GM23338 (cell line): ENCODE data around the gene ADGRV1. TPM values are rescaled to one million over a fixed set of nuclear protein-coding genes. Genes with fewer than 3 reads are reported as not detected.

ENCODE experiments used
- ATAC-seq: fragments of 200-7000 bp; cut with Tn5 transposase; 3 replicates; pipeline ENCODE4 v1.9.1; 2020
- DNase-seq: peaks from one replicate; pipeline ENCODE4 v3.0.0-alpha.2; 2015; ENCODE audit warnings: low spot score
- H2AFZ ChIP-seq: fragments of 200-600 bp; sonication (generic); 2 replicates; pipeline ENCODE4 v1.8.0; 2016; ENCODE audit warnings: antibody characterized with exemption, mild to moderate bottlenecking, moderate library complexity
- H3F3A ChIP-seq: fragments of 200-600 bp; sonication (generic); replicated peaks from 2 replicates; pipeline ENCODE4 v1.8.0; 2017; ENCODE audit warnings: antibody characterized with exemption, mixed run types, low read depth
- H3K27ac ChIP-seq: fragments of 200-600 bp; sonication (generic); 2 replicates; pipeline ENCODE4 v1.6.1; 2016; ENCODE audit warnings: low read depth
- H3K27me3 ChIP-seq: fragments of 200-600 bp; sonication (generic); 2 replicates; pipeline ENCODE4 v1.8.0; 2016; ENCODE audit warnings: mild to moderate bottlenecking, mixed run types, moderate library complexity; ENCODE audit not compliant: insufficient read depth
- H3K36me3 ChIP-seq: fragments of 200-600 bp; sonication (generic); 2 replicates; pipeline ENCODE4 v1.8.0; 2016; ENCODE audit warnings: mild to moderate bottlenecking; ENCODE audit not compliant: insufficient read depth
- H3K4me1 ChIP-seq: fragments of 200-600 bp; sonication (generic); 2 replicates; pipeline ENCODE4 v1.8.0; 2016; ENCODE audit warnings: mild to moderate bottlenecking, moderate library complexity; ENCODE audit not compliant: insufficient read depth
- H3K4me2 ChIP-seq: fragments of 200-600 bp; sonication (generic); 2 replicates; pipeline ENCODE4 v1.7.1; 2017; ENCODE audit warnings: mixed run types
- H3K4me3 ChIP-seq: fragments of 200-600 bp; sonication (generic); 2 replicates; pipeline ENCODE4 v1.6.1; 2016; ENCODE audit warnings: mixed run types
- H3K79me2 ChIP-seq: fragments of 200-600 bp; sonication (generic); replicated peaks from 2 replicates; pipeline ENCODE4 v1.8.0; 2017; ENCODE audit warnings: mild to moderate bottlenecking; ENCODE audit not compliant: insufficient read depth
- H3K9me2 ChIP-seq: fragments of 200-600 bp; sonication (generic); 2 replicates; pipeline ENCODE4 v1.8.0; 2017; ENCODE audit not compliant: insufficient read depth
- H4K20me1 ChIP-seq: fragments of 200-600 bp; sonication (generic); replicated peaks from 2 replicates; pipeline ENCODE4 v1.8.0; 2017; ENCODE audit warnings: mild to moderate bottlenecking; ENCODE audit not compliant: insufficient read depth
- H3K27ac Mint-ChIP-seq: 2 replicates; pipeline ENCODE4 v1.8.0; 2020; ENCODE audit warnings: inconsistent platforms, mild to moderate bottlenecking, moderate library complexity, mixed read lengths
- H3K27me3 Mint-ChIP-seq: 3 replicates; pipeline ENCODE4 v1.8.0; 2022; ENCODE audit warnings: low read depth, mild to moderate bottlenecking, moderate library complexity, mixed read lengths, inconsistent platforms; ENCODE audit not compliant: insufficient read depth, poor library complexity
- H3K36me3 Mint-ChIP-seq: 3 replicates; pipeline ENCODE4 v1.8.0; 2021; ENCODE audit warnings: low read depth, mild to moderate bottlenecking, inconsistent platforms, moderate library complexity, mixed read lengths
- H3K4me1 Mint-ChIP-seq: 3 replicates; pipeline ENCODE4 v1.8.0; 2020; ENCODE audit warnings: mild to moderate bottlenecking, inconsistent platforms, mixed read lengths
- H3K4me3 Mint-ChIP-seq: 3 replicates; pipeline ENCODE4 v1.8.0; 2021; ENCODE audit warnings: moderate library complexity, mild to moderate bottlenecking, inconsistent platforms, mixed read lengths
- H3K9me3 Mint-ChIP-seq: 3 replicates; pipeline ENCODE4 v1.8.0; 2020; ENCODE audit warnings: moderate library complexity, mild to moderate bottlenecking, inconsistent platforms, mixed read lengths
- CREB1 ChIP-seq: fragments of 250-450 bp; sonication (Bioruptor Pico); IDR thresholded peaks from 2 replicates; pipeline ENCODE4 v1.5.0; 2020; ENCODE audit warnings: low read depth, mild to moderate bottlenecking, moderate library complexity
- CTCF ChIP-seq, 2 experiments: fragments of 200-600 bp in 1 of 2; sonication (generic) in 1 of 2; conservative IDR thresholded peaks; 2 replicates each; pipeline versions ENCODE4 v1.5.1 to v1.6.1; 2016 to 2017; ENCODE audit warnings: antibody characterized with exemption in 2 of 2, low read depth in 2 of 2, mild to moderate bottlenecking in 2 of 2, moderate library complexity in 1 of 2
- ETS1 ChIP-seq: IDR thresholded peaks from 2 replicates; pipeline ENCODE4 v1.6.1; 2016; ENCODE audit warnings: antibody characterized with exemption
- EZH2 ChIP-seq: fragments of 200-600 bp; sonication (generic); IDR thresholded peaks from one replicate; pipeline ENCODE4 v1.8.0; 2017; ENCODE audit warnings: antibody characterized with exemption, mild to moderate bottlenecking, low read depth; ENCODE audit not compliant: unreplicated experiment
- EZH2phosphoT487 ChIP-seq: fragments of 200-600 bp; sonication (generic); IDR thresholded peaks from one replicate; pipeline ENCODE4 v1.8.1; 2018; ENCODE audit warnings: antibody characterized with exemption; ENCODE audit not compliant: unreplicated experiment
- JUNB ChIP-seq: IDR thresholded peaks from one replicate; pipeline ENCODE4 v1.6.1; 2016; ENCODE audit warnings: antibody characterized with exemption; ENCODE audit not compliant: unreplicated experiment
- NANOG ChIP-seq: IDR thresholded peaks from 2 replicates; pipeline ENCODE4 v1.6.1; 2016; ENCODE audit warnings: antibody characterized with exemption, borderline replicate concordance
- POLR2AphosphoS5 ChIP-seq: IDR thresholded peaks from 2 replicates; pipeline ENCODE4 v1.6.1; 2016; ENCODE audit warnings: antibody characterized with exemption, low read depth
- REST ChIP-seq: IDR thresholded peaks from one replicate; pipeline ENCODE4 v1.6.1; 2018; ENCODE audit warnings: antibody characterized with exemption; ENCODE audit not compliant: unreplicated experiment
- STAT1 ChIP-seq: IDR thresholded peaks from one replicate; pipeline ENCODE4 v1.6.1; 2016; ENCODE audit warnings: antibody characterized with exemption; ENCODE audit not compliant: unreplicated experiment
- ZNF114 ChIP-seq: fragments of 250-450 bp; sonication (Bioruptor Pico); IDR thresholded peaks from 2 replicates; pipeline ENCODE4 v1.5.0; 2020; ENCODE audit warnings: mild to moderate bottlenecking, moderate library complexity
- ZNF331 ChIP-seq: fragments of 250-450 bp; sonication (Bioruptor Pico); IDR thresholded peaks from 2 replicates; pipeline ENCODE4 v1.5.0; 2020; ENCODE audit warnings: low read depth, mild to moderate bottlenecking, moderate library complexity
- ZNF462 ChIP-seq: fragments of 250-450 bp; sonication (Bioruptor Pico); IDR thresholded peaks from 2 replicates; pipeline ENCODE4 v1.5.0; 2020; ENCODE audit warnings: mild to moderate bottlenecking, moderate library complexity
- polyA plus RNA-seq: library from polyadenylated mRNA; unstranded; fragments of >200 nt; fragmentation: Nextera tagmentation; extraction: Ambion mirVana; gene quantifications from 2 replicates; pipeline ENCODE4 v1.2.1, GENCODE V29; 2016
- total RNA-seq: library from RNA; depleted of rRNA; stranded (reverse); fragments of >200 nt; shearing (Covaris generic); gene quantifications from 2 replicates; pipeline ENCODE4 v1.2.3, GENCODE V29; 2014

ADGRV1 gene
- total and polyA plus RNA-seq, 2 experiments from 2014 or later: 46.1 to 149 TPM

GRCh38 chr5:91027405-91028139, 469.0 kb downstream of the ADGRV1 start:
- Mint-ChIP-seq H3K27me3 (peaks cover 2% of the 10 kb centered on the region), H3K4me3 (no peak overlapping the region), H3K36me3 (no peaks in the 10 kb centered on the region), H3K27ac (peak overlapping the region; percentile 87), H3K9me3 (no peaks in the 10 kb centered on the region), H3K4me1 (peaks cover 13% of the 10 kb centered on the region)
- H3K36me3 ChIP-seq: no peaks in the 10 kb centered on the region
- no peaks in the 10 kb centered on the region for H3K27me3 ChIP-seq
- H3K4me1 ChIP-seq: no peaks in the 10 kb centered on the region
- TF ChIP-seq EZH2: no peak
- no peak for TF ChIP-seq EZH2phosphoT487
- TF ChIP-seq STAT1: no peak
- no peak for TF ChIP-seq ZNF331 (CRISPR knock-in tag)
- no peak for TF ChIP-seq REST
- no peak for TF ChIP-seq ETS1
- no peak for TF ChIP-seq NANOG
- no peak for TF ChIP-seq ZNF462 (CRISPR knock-in tag)
- no peak for TF ChIP-seq CTCF (conservative IDR thresholded peaks at IDR 0.05; ENCODE audit: low read depth in 2 of 2)
- TF ChIP-seq POLR2AphosphoS5: no peak
- TF ChIP-seq ZNF114: no peak
- TF ChIP-seq JUNB: no peak
- TF ChIP-seq CREB1: no peak
- H3K9me2 ChIP-seq: no peaks in the 10 kb centered on the region
- H3K4me2 ChIP-seq: no peak overlapping the region
- no peaks in the 10 kb centered on the region for H4K20me1 ChIP-seq
- DNase-seq: no peak
- no peaks in the 10 kb centered on the region for H3K79me2 ChIP-seq
- peak; percentile 43; the same call in 1 of the 3 replicates for ATAC-seq
- no peaks in the 10 kb centered on the region for H3F3A ChIP-seq
- H3K27ac ChIP-seq: peak overlapping the region; percentile 14; the same call in 1 of the 2 replicates
- H2AFZ ChIP-seq: no peak overlapping the region
- H3K4me3 ChIP-seq: no peak overlapping the region
